Measurements from ENCODE around the gene LRFN5.

LRFN5 gene

GRCh38 chr14:41604721-41605531 is 1.8 kb upstream of the LRFN5 start:
- peak; percentile 83 for DNase-seq (ENCODE audit: low read depth)
- peak overlapping the region; percentile 78 for H3K4me3 ChIP-seq (ENCODE audit: control insufficient read depth, low read depth, low read length)
- TF ChIP-seq CTCF (conservative IDR thresholded peaks at IDR 0.05; ENCODE audit: control insufficient read depth, insufficient read depth, low read depth, low read length): no peak

GRCh38 chr14:41605550-41606281 is 960 bp upstream of the LRFN5 start:
- peak; percentile 54 for DNase-seq (ENCODE audit: low read depth)
- TF ChIP-seq CTCF (conservative IDR thresholded peaks at IDR 0.05; ENCODE audit: control insufficient read depth, insufficient read depth, low read depth, low read length): no peak
- peak overlapping the region; percentile 78 for H3K4me3 ChIP-seq (ENCODE audit: control insufficient read depth, low read depth, low read length)

GRCh38 chr14:41606282-41606531 is 469 bp upstream of the LRFN5 start:
- DNase-seq (ENCODE audit: low read depth): no peak
- H3K4me3 ChIP-seq (ENCODE audit: control insufficient read depth, low read depth, low read length): peak overlapping the region; percentile 78
- TF ChIP-seq CTCF (conservative IDR thresholded peaks at IDR 0.05; ENCODE audit: control insufficient read depth, insufficient read depth, low read depth, low read length): no peak

- no peak for TF ChIP-seq CTCF (conservative IDR thresholded peaks at IDR 0.05; ENCODE audit: control insufficient read depth, insufficient read depth, low read depth, low read length)
- DNase-seq (ENCODE audit: low read depth): peak; percentile 48
- H3K4me3 ChIP-seq (ENCODE audit: control insufficient read depth, low read depth, low read length): peak overlapping the region; percentile 78
Measured at GRCh38 chr14:41607304-41607775, 664 bp downstream of the LRFN5 start.

- H3K4me3 ChIP-seq (ENCODE audit: control insufficient read depth, low read depth, low read length): peak overlapping the region; percentile 78
- TF ChIP-seq CTCF (conservative IDR thresholded peaks at IDR 0.05; ENCODE audit: control insufficient read depth, insufficient read depth, low read depth, low read length): no peak
- peak; percentile 26 for DNase-seq (ENCODE audit: low read depth)
Measured at GRCh38 chr14:41607966-41608663, 1.4 kb downstream of the LRFN5 start.

- H3K4me3 ChIP-seq (ENCODE audit: control insufficient read depth, low read depth, low read length): peak overlapping the region; percentile 78
- TF ChIP-seq CTCF (conservative IDR thresholded peaks at IDR 0.05; ENCODE audit: control insufficient read depth, insufficient read depth, low read depth, low read length): no peak
- peak; percentile 25 for DNase-seq (ENCODE audit: low read depth)
Measured at GRCh38 chr14:41608681-41609390, 2.2 kb downstream of the LRFN5 start.

All from fibroblast of mammary gland (primary cell).